ENCODE data around the gene FBXL15.

The FBXL15 gene, protein sequence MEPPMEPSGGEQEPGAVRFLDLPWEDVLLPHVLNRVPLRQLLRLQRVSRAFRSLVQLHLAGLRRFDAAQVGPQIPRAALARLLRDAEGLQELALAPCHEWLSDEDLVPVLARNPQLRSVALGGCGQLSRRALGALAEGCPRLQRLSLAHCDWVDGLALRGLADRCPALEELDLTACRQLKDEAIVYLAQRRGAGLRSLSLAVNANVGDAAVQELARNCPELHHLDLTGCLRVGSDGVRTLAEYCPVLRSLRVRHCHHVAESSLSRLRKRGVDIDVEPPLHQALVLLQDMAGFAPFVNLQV

GRCh38 chr10:102420714-102421506 is at the start of gene FBXL15:
Gene FBXL15, plus strand, starts transcription at chr10:102420836. Its CDS starts 294 bp downstream, at chr10:102421130.
- peak; percentile 92 for DNase-seq

DNA sequence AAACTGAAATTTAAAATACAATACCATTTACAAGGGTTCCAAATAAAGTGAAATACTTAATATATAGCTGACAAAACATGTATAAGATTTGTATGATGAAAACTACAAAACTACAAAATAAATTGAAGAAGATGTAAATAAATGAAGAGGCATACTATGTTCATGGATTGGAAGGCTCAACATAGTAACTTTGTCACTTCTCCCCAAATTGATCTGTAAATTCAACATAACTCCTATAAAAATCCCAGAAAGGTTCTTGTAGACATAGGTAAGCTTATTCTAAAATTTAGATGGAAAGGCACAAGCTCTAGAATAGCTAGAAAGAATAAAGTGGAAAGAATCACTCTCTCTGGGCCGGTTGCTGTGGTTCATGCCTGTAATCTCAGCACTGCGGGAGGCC is 49.3 kb upstream of the FBXL15 start:
- no peak for DNase-seq

- no peak for DNase-seq
Measured at GRCh38 chr10:102375250-102375649, 45.4 kb upstream of the FBXL15 start.

- no peak for DNase-seq
Measured at GRCh38 chr10:102375867-102376266, 44.8 kb upstream of the FBXL15 start.

- DNase-seq = no peak
Measured at GRCh38 chr10:102376901-102377300, 43.7 kb upstream of the FBXL15 start.

- DNase-seq = no peak
Measured at GRCh38 chr10:102379383-102379782, 41.3 kb upstream of the FBXL15 start.

GRCh38 chr10:102381983-102382382 is 38.7 kb upstream of the FBXL15 start:
- DNase-seq = no peak

GRCh38 chr10:102382871-102383270 is 37.8 kb upstream of the FBXL15 start:
- no peak for DNase-seq

- no peak for DNase-seq
Measured at GRCh38 chr10:102384053-102384452, 36.6 kb upstream of the FBXL15 start.

DNA sequence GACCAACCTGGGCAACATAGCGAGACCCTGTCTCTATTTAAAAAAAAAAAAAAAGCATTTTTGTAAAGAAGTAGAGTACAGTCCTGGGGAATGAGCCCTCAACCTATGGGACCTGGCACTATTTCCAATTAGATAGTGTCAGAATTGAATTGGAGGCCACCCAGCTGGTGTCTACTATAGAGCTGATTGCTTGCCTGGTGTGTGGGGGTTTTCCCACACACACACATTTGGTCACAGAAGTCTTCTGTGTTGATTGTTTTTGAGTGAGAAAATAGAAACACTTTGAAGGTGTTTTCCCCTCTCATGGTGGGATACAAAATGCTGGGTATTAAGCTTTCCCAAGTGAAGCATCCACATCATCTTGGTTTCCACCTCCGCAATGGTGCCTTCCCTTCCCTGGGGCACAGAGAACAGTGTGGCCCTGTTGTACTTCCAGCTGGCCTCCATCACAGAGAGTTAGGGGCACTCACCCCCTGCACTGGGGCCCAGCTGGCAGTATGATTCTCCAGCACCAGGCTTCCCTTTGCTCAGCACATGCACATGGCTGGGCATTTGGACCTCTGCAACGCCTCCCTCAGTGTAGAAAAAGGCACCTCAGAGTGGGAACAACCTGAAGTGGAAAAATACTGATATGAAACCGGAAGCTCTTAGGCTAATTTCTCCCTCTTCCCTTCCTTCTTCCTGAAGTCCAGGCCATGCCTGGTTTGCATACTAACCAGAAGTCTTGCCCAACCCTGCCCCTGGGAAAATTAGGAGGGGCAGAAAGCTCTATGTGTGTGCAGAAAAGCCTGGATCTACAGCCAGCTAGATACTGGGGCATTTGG is 35.8 kb upstream of the FBXL15 start:
- peak; percentile 30 for DNase-seq

DNA sequence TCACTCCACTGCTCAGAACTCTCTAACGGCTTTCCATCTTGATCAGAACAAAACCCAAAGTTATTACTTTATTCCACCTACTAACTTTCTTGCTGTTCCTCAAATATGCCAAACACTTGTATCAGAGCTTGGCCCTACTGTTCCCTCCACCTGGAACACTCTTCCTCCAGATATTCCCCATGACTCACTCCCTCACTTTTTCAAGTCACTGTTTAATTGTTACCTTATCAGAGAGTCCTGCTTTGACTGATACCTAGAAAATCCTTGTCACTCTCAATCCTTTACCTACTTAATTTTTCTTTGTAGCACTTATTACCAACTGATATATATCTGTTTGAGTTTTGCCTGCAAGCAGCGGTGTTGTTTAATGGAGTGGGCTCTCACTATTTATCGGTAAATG is 30.7 kb upstream of the FBXL15 start:
- DNase-seq = no peak

DNA sequence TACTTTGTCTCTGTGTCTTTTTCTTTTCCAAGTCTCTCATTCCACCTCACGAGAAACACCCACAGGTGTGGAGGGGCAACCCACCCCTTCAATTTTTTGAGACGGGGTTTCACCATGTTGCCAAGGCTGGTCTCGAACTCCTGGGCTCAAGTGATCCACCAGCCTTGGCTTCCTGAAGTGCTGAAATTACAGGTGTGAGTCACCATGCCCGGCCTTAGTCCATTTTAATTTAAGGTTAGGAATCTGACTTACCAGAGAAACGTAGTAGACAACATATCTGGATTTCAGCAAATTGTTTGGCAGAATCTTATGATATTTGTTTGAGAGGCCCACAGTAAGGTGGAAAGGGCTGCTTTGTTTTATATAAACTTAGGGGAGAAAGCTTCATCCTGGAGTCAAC is 28.3 kb upstream of the FBXL15 start:
- no peak for DNase-seq

- no peak for DNase-seq
Measured at GRCh38 chr10:102393411-102394078, 27.1 kb upstream of the FBXL15 start.

DNA sequence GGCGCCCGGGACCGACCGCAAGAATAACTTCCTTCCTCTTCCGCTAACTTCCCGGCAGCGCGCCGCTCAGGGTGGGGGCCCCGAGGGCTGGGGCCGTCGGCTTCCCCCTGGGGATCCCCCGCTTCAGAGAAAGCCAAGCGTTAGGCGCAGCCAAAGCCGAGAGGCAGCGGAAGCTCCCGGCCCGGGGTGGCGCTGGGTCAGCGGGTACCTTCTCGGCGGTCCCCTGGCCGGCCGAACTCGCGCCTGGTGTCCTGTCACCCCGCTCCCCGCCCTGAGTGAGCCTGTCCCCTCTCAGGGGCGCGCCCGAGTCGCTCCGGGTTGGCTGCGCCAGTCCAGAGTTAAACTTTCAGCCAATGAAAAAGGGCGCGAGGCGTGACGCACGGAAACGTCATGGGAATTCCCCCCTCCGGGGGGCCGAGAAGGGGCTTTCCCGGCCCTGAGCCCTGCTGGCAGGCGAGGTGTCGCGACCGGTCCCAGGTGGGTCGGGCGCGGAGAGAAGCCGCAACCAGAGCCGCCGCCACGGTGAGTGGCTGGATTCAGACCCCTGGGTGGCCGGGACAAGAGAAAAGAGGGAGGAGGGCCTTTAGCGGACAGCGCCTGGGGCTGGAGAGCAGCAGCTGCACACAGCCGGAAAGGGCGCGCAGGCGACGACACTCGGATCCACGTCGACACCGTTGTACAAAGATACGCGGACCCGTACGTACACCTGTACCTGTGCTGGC is 26.4 kb upstream of the FBXL15 start:
- peak; percentile 95 for DNase-seq

- peak; percentile 9 for DNase-seq
Measured at GRCh38 chr10:102394801-102395399, 25.7 kb upstream of the FBXL15 start.

- peak; percentile 78 for DNase-seq
Measured at GRCh38 chr10:102395400-102396316, 25.0 kb upstream of the FBXL15 start, which contains the start of gene NFKB2. Gene NFKB2, plus strand, starts transcription at chr10:102395705. Its CDS starts 255 bp downstream, at chr10:102395960.

- no peak for DNase-seq
Measured at GRCh38 chr10:102396317-102396650, 24.4 kb upstream of the FBXL15 start.

GRCh38 chr10:102396730-102397151 is 23.9 kb upstream of the FBXL15 start:
- DNase-seq = no peak

GRCh38 chr10:102397222-102398171 is 23.1 kb upstream of the FBXL15 start:
- DNase-seq = no peak

Measured in HCEC 1CT (cell line).